Activated T-cell treated with anti-CD3 and anti-CD28 coated beads for 48 hours (primary cell): Measurements from ENCODE around the gene TPST2.
A peak's percentile ranks its signal among the peaks of the same experiment; 100 is the strongest.
"Not testable (repeated sequence)": the region's sequence is repeated elsewhere in the genome, so short reads cannot be mapped to it uniquely, and the experiment has no call there.

ENCODE experiments used
- DNase-seq: peaks from one replicate; pipeline ENCODE4 v3.0.0-alpha.2; 2020; ENCODE audit warnings: low read depth

The TPST2 gene

GRCh38 chr22:26528518-26528917, 61.4 kb downstream of the TPST2 start:
- not testable (repeated sequence) for DNase-seq

GRCh38 chr22:26527574-26528465, 62.1 kb downstream of the TPST2 start:
- DNase-seq = no peak

GRCh38 chr22:26527167-26527566, 62.8 kb downstream of the TPST2 start:
- DNase-seq = no peak

GRCh38 chr22:26525946-26526564, 63.9 kb downstream of the TPST2 start:
- DNase-seq = no peak

GRCh38 chr22:26524870-26525269, 65.1 kb downstream of the TPST2 start:
- DNase-seq = no peak

- DNase-seq = no peak
Observed at GRCh38 chr22:26522592-26522991, 67.3 kb downstream of the TPST2 start.

GRCh38 chr22:26522012-26522411, 67.9 kb downstream of the TPST2 start:
- no peak for DNase-seq

- no peak for DNase-seq
Observed at GRCh38 chr22:26517429-26517828, 72.5 kb downstream of the TPST2 start.

- no peak for DNase-seq
Observed at GRCh38 chr22:26516503-26516902, 73.4 kb downstream of the TPST2 start.

- DNase-seq = no peak
Observed at GRCh38 chr22:26515931-26516330, 74.0 kb downstream of the TPST2 start.

GRCh38 chr22:26514419-26515161, 75.3 kb downstream of the TPST2 start:
- DNase-seq = no peak

GRCh38 chr22:26513838-26514237, 76.1 kb downstream of the TPST2 start:
- no peak for DNase-seq

- peak; percentile 92 for DNase-seq
Observed at GRCh38 chr22:26512149-26512793, 77.7 kb downstream of the TPST2 start, which contains the start of gene TFIP11. TSS of gene TFIP11 (minus strand) at chr22:26512473. CDS start at chr22:26510272, 2,201 bp downstream.

- no peak for DNase-seq
Observed at GRCh38 chr22:26508148-26508547, 81.8 kb downstream of the TPST2 start.

- DNase-seq = no peak
Observed at GRCh38 chr22:26503758-26504157, 86.2 kb downstream of the TPST2 start.

GRCh38 chr22:26502688-26503561, 87.0 kb downstream of the TPST2 start:
- no peak for DNase-seq

- DNase-seq = no peak
Observed at GRCh38 chr22:26501996-26502395, 87.9 kb downstream of the TPST2 start.

- DNase-seq = no peak
Observed at GRCh38 chr22:26499188-26499703, 90.7 kb downstream of the TPST2 start.

GRCh38 chr22:26496456-26496855, 93.5 kb downstream of the TPST2 start:
- DNase-seq = no peak

- DNase-seq = no peak
Observed at GRCh38 chr22:26494506-26494905, 95.4 kb downstream of the TPST2 start.

GRCh38 chr22:26492220-26492619, 97.7 kb downstream of the TPST2 start:
- DNase-seq = no peak
